NCI-H1694 (cell line): ENCODE data around the gene OR56A5.
"Not testable (repeated sequence)": the region's sequence is repeated elsewhere in the genome, so short reads cannot be mapped to it uniquely, and the experiment has no call there.

ENCODE experiments used
- DNase-seq: peaks from one replicate; lab custom pipeline; 2025; lab: John Stamatoyannopoulos, UW

The OR56A5 gene

GRCh38 chr11:5968394-5968793, at the start of gene OR56A5:
OR56A5 (minus strand) TSS chr11:5968494; CDS start chr11:5968494, 0 bp downstream.
- no peak for DNase-seq

- no peak for DNase-seq
Measured at GRCh38 chr11:6013042-6013441, 44.7 kb upstream of the OR56A5 start.

- DNase-seq, result no peak
Measured at GRCh38 chr11:6012035-6012668, 43.9 kb upstream of the OR56A5 start.

GRCh38 chr11:6006846-6007245, 38.6 kb upstream of the OR56A5 start, which contains the start of gene OR56A4:
OR56A4 (minus strand) TSS chr11:6006946; CDS start chr11:6002992, 3,954 bp downstream.
- no peak for DNase-seq

- DNase-seq, result no peak
Measured at GRCh38 chr11:6006395-6006794, 38.1 kb upstream of the OR56A5 start.

- no peak for DNase-seq
Measured at GRCh38 chr11:6002202-6002699, 34.0 kb upstream of the OR56A5 start.

- DNase-seq, result no peak
Measured at GRCh38 chr11:5994791-5995190, 26.5 kb upstream of the OR56A5 start.

- no peak for DNase-seq
Measured at GRCh38 chr11:5992604-5993251, 24.4 kb upstream of the OR56A5 start.

GRCh38 chr11:5992150-5992549, 23.9 kb upstream of the OR56A5 start:
- DNase-seq, result no peak

GRCh38 chr11:5989203-5989602, 20.9 kb upstream of the OR56A5 start:
- DNase-seq, result no peak

GRCh38 chr11:5986885-5987284, 18.6 kb upstream of the OR56A5 start, which contains the start of gene OR52L1:
OR52L1 (minus strand) TSS chr11:5986985; CDS start chr11:5986930, 55 bp downstream.
- DNase-seq, result no peak

- no peak for DNase-seq
Measured at GRCh38 chr11:5983443-5983842, 15.1 kb upstream of the OR56A5 start.

- DNase-seq, result no peak
Measured at GRCh38 chr11:5973530-5973929, 5.2 kb upstream of the OR56A5 start.

- DNase-seq, result no peak
Measured at GRCh38 chr11:5967708-5968107, 586 bp downstream of the OR56A5 start.

- no peak for DNase-seq
Measured at GRCh38 chr11:5966958-5967357, 1.3 kb downstream of the OR56A5 start.

- DNase-seq, result not testable (repeated sequence)
Measured at GRCh38 chr11:5960704-5961320, 7.5 kb downstream of the OR56A5 start.

GRCh38 chr11:5955586-5955985, 12.7 kb downstream of the OR56A5 start:
- DNase-seq, result no peak

- DNase-seq, result no peak
Measured at GRCh38 chr11:5941951-5942350, 26.3 kb downstream of the OR56A5 start, which contains the start of gene OR56A3. OR56A3 (plus strand) TSS chr11:5942251; CDS start chr11:5947347, 5,096 bp downstream.

- DNase-seq, result no peak
Measured at GRCh38 chr11:5940748-5941147, 27.5 kb downstream of the OR56A5 start.

- no peak for DNase-seq
Measured at GRCh38 chr11:5938603-5938965, 29.7 kb downstream of the OR56A5 start.

- DNase-seq, result no peak
Measured at GRCh38 chr11:5937868-5938602, 30.3 kb downstream of the OR56A5 start.

GRCh38 chr11:5933116-5933515, 35.2 kb downstream of the OR56A5 start:
- DNase-seq, result no peak
